Prostate gland (tissue), 2 donors: ENCODE measurements around the gene CRADD.

Experiments
- CTCF ChIP-seq, 4 experiments: fragments of 200-600 bp in 2 of 4; fragments of 450-650 bp in 2 of 4; sonication (generic) in 2 of 4; IDR thresholded peaks; 1 replicate in 3 of 4; 2 replicates in 1 of 4; pipeline ENCODE4 v1.5.1; 2016 to 2019; ENCODE audit warnings: antibody characterized with exemption in 4 of 4, mild to moderate bottlenecking in 2 of 4, moderate library complexity in 2 of 4
- POLR2A ChIP-seq: fragments of 450-650 bp; IDR thresholded peaks from one replicate; pipeline ENCODE4 v1.6.1; 2016; ENCODE audit warnings: antibody characterized with exemption, mild to moderate bottlenecking

- TF ChIP-seq CTCF (IDR thresholded peaks at IDR 0.05) (no peak), POLR2A (no peak)
These were observed 36.6 kb downstream of the CRADD start for GRCh38 chr12:93713800-93714199.
